ENCODE measurements around the gene TBC1D9B.

The TBC1D9B gene

GRCh38 chr5:179882338-179882737 is 25.4 kb downstream of the TBC1D9B start:
- no peak for DNase-seq (ENCODE audit: low spot score)
- TF ChIP-seq CTCF (IDR thresholded peaks at IDR 0.05; ENCODE audit: extremely low read depth, missing control alignments) = no peak

- no peak for TF ChIP-seq CTCF (IDR thresholded peaks at IDR 0.05; ENCODE audit: extremely low read depth, missing control alignments)
- DNase-seq (ENCODE audit: low spot score) = no peak
Observed at GRCh38 chr5:179880848-179881590, 26.7 kb downstream of the TBC1D9B start.

GRCh38 chr5:179880066-179880650 is 27.5 kb downstream of the TBC1D9B start:
- no peak for TF ChIP-seq CTCF (IDR thresholded peaks at IDR 0.05; ENCODE audit: extremely low read depth, missing control alignments)

GRCh38 chr5:179879690-179880010 is 28.0 kb downstream of the TBC1D9B start:
- no peak for TF ChIP-seq CTCF (IDR thresholded peaks at IDR 0.05; ENCODE audit: extremely low read depth, missing control alignments)

More at GRCh38 chr5:179880066-179880650, 27.5 kb downstream of the TBC1D9B start:
- DNase-seq (ENCODE audit: low spot score) = no peak

GRCh38 chr5:179879003-179879689 is 28.6 kb downstream of the TBC1D9B start:
- TF ChIP-seq CTCF (IDR thresholded peaks at IDR 0.05; ENCODE audit: extremely low read depth, missing control alignments) = no peak
- no peak for DNase-seq (ENCODE audit: low spot score)

More at GRCh38 chr5:179879690-179880010, 28.0 kb downstream of the TBC1D9B start:
- no peak for DNase-seq (ENCODE audit: low spot score)

GRCh38 chr5:179878222-179879002 is 29.3 kb downstream of the TBC1D9B start:
- no peak for DNase-seq (ENCODE audit: low spot score)
- TF ChIP-seq CTCF (IDR thresholded peaks at IDR 0.05; ENCODE audit: extremely low read depth, missing control alignments) = no peak

Data from GM20000 (cell line).